DOHH2 (cell line): ENCODE results near the gene ABHD12.

Experiments
- EZH2phosphoT487 ChIP-seq: fragments of 200-600 bp; sonication (generic); IDR thresholded peaks from 2 replicates; pipeline ENCODE4 v1.6.1; 2017; ENCODE audit warnings: borderline replicate concordance, mild to moderate bottlenecking, antibody characterized with exemption, low read length, moderate library complexity, mixed read lengths
- TF ChIP-seq, protein P1 (sequence below): fragments of 200-600 bp; sonication (generic); IDR thresholded peaks from one replicate; pipeline ENCODE4 v1.5.1; 2014; ENCODE audit warnings: antibody characterized with exemption, mild to moderate bottlenecking, low read depth, low read length; ENCODE audit not compliant: poor library complexity, severe bottlenecking

DNA sequence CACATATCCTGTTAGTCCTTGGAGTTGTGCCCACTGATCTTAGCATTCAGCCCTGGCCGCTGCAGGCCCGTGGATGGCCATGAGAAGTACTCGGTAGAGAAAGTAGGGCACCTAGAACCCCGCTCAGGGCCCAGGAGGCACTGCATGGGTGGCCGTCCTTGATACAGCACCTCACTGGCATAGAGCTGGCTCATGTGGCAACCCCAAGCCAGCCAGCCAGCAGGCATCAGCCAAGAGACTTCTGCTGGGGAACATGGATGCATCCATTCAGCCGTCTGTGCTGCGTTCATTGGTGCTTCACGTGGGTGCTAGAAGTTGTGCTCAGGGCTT is 132.2 kb downstream of the ABHD12 start:
- TF ChIP-seq, protein P1, sequence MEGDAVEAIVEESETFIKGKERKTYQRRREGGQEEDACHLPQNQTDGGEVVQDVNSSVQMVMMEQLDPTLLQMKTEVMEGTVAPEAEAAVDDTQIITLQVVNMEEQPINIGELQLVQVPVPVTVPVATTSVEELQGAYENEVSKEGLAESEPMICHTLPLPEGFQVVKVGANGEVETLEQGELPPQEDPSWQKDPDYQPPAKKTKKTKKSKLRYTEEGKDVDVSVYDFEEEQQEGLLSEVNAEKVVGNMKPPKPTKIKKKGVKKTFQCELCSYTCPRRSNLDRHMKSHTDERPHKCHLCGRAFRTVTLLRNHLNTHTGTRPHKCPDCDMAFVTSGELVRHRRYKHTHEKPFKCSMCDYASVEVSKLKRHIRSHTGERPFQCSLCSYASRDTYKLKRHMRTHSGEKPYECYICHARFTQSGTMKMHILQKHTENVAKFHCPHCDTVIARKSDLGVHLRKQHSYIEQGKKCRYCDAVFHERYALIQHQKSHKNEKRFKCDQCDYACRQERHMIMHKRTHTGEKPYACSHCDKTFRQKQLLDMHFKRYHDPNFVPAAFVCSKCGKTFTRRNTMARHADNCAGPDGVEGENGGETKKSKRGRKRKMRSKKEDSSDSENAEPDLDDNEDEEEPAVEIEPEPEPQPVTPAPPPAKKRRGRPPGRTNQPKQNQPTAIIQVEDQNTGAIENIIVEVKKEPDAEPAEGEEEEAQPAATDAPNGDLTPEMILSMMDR: no peak
- no peak for TF ChIP-seq EZH2phosphoT487
